Measurements from ENCODE around the gene TBX21. TPM values are rescaled to one million over a fixed set of nuclear protein-coding genes. Genes with fewer than 3 reads are reported as not detected.

TBX21 gene
- total and polyA plus RNA-seq, 10 of the 15 experiments (the other 5 are each of a cell fraction or from before 2014, with no cell fraction given): 0.63 to 9.6 (median 5.0) TPM

DNA sequence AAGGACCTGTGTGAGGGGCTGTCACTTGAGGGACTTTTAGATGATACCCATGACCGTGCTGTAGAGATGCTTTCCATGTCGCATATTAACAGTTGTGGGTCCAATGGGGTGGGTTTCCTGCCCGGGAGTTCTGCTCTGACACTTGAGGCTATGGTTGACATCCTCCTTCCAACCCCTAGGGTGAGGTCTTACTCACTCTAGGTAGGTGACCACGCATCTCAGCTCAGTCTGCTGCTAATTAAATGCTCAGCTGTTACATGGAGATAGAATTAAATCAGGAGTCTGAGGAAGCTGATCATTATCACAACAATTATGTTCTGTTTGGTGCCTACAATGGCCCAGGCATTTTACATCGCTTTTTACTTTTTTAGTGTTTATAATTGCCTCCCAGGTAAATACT, 48.4 kb downstream of the TBX21 start:
- CTCF ChIA-PET: interaction anchor here (1.1 to 1.7 kb wide), 4 partner anchors 22 to 118 kb away, joined by 3 to 4 read pairs (median 3); partner anchors contain the start of gene TBX21
- ATAC-seq: no peak
- TF ChIP-seq MYC (IDR thresholded peaks at IDR 0.05; ENCODE audit: insufficient read depth, insufficient read length, insufficient replicate concordance, low read length, severe bottlenecking) (no peak), EZH2 (IDR thresholded peaks at IDR 0.05; ENCODE audit: borderline replicate concordance, control insufficient read depth, low read depth, low read length) (no peak), RBBP5 (conservative IDR thresholded peaks at IDR 0.05) (no peak), TBL1XR1 (IDR thresholded peaks at IDR 0.05; ENCODE audit: low read depth, low read length) (no peak), SUPT20H (IDR thresholded peaks at IDR 0.05; ENCODE audit: borderline replicate concordance, control insufficient read depth, low read depth, low read length) (no peak), HCFC1 (IDR thresholded peaks at IDR 0.05; ENCODE audit: low read length) (no peak), MEF2A (IDR thresholded peaks at IDR 0.05; ENCODE audit: insufficient read depth, low read depth, low read length) (no peak), RELA (IDR thresholded peaks at IDR 0.05; ENCODE audit: borderline replicate concordance, partially characterized antibody) (no peak), CEBPB (IDR thresholded peaks at IDR 0.05; ENCODE audit: borderline replicate concordance in 1 of 2, low read depth in 2 of 2, low read length in 2 of 2) (no peak), BACH1 (IDR thresholded peaks at IDR 0.05; ENCODE audit: borderline replicate concordance) (no peak), MTA3 (IDR thresholded peaks at IDR 0.05; ENCODE audit: borderline replicate concordance, low read length) (no peak), MTA2 (IDR thresholded peaks at IDR 0.05; ENCODE audit: low read depth) (no peak), NR2C2 (IDR thresholded peaks at IDR 0.05; ENCODE audit: borderline replicate concordance, control insufficient read depth, insufficient read length, low read depth) (no peak)
- TF ChIP-seq, protein P1, sequence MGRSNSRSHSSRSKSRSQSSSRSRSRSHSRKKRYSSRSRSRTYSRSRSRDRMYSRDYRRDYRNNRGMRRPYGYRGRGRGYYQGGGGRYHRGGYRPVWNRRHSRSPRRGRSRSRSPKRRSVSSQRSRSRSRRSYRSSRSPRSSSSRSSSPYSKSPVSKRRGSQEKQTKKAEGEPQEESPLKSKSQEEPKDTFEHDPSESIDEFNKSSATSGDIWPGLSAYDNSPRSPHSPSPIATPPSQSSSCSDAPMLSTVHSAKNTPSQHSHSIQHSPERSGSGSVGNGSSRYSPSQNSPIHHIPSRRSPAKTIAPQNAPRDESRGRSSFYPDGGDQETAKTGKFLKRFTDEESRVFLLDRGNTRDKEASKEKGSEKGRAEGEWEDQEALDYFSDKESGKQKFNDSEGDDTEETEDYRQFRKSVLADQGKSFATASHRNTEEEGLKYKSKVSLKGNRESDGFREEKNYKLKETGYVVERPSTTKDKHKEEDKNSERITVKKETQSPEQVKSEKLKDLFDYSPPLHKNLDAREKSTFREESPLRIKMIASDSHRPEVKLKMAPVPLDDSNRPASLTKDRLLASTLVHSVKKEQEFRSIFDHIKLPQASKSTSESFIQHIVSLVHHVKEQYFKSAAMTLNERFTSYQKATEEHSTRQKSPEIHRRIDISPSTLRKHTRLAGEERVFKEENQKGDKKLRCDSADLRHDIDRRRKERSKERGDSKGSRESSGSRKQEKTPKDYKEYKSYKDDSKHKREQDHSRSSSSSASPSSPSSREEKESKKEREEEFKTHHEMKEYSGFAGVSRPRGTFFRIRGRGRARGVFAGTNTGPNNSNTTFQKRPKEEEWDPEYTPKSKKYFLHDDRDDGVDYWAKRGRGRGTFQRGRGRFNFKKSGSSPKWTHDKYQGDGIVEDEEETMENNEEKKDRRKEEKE (IDR thresholded peaks at IDR 0.05): no peak
- TF ChIP-seq, protein P2, sequence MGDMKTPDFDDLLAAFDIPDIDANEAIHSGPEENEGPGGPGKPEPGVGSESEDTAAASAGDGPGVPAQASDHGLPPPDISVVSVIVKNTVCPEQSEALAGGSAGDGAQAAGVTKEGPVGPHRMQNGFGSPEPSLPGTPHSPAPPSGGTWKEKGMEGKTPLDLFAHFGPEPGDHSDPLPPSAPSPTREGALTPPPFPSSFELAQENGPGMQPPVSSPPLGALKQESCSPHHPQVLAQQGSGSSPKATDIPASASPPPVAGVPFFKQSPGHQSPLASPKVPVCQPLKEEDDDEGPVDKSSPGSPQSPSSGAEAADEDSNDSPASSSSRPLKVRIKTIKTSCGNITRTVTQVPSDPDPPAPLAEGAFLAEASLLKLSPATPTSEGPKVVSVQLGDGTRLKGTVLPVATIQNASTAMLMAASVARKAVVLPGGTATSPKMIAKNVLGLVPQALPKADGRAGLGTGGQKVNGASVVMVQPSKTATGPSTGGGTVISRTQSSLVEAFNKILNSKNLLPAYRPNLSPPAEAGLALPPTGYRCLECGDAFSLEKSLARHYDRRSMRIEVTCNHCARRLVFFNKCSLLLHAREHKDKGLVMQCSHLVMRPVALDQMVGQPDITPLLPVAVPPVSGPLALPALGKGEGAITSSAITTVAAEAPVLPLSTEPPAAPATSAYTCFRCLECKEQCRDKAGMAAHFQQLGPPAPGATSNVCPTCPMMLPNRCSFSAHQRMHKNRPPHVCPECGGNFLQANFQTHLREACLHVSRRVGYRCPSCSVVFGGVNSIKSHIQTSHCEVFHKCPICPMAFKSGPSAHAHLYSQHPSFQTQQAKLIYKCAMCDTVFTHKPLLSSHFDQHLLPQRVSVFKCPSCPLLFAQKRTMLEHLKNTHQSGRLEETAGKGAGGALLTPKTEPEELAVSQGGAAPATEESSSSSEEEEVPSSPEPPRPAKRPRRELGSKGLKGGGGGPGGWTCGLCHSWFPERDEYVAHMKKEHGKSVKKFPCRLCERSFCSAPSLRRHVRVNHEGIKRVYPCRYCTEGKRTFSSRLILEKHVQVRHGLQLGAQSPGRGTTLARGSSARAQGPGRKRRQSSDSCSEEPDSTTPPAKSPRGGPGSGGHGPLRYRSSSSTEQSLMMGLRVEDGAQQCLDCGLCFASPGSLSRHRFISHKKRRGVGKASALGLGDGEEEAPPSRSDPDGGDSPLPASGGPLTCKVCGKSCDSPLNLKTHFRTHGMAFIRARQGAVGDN (IDR thresholded peaks at IDR 0.05): no peak
- TF ChIP-seq, protein P3, sequence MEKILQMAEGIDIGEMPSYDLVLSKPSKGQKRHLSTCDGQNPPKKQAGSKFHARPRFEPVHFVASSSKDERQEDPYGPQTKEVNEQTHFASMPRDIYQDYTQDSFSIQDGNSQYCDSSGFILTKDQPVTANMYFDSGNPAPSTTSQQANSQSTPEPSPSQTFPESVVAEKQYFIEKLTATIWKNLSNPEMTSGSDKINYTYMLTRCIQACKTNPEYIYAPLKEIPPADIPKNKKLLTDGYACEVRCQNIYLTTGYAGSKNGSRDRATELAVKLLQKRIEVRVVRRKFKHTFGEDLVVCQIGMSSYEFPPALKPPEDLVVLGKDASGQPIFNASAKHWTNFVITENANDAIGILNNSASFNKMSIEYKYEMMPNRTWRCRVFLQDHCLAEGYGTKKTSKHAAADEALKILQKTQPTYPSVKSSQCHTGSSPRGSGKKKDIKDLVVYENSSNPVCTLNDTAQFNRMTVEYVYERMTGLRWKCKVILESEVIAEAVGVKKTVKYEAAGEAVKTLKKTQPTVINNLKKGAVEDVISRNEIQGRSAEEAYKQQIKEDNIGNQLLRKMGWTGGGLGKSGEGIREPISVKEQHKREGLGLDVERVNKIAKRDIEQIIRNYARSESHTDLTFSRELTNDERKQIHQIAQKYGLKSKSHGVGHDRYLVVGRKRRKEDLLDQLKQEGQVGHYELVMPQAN (conservative IDR thresholded peaks at IDR 0.05): no peak

More for the DNA sequence above, 48.4 kb downstream of the TBX21 start:
- no TSS peak for BruUV-seq (replicated peaks)
- Histone ChIP-seq H3K4me3 (no peak overlapping the region), H2AFZ (ENCODE audit: control insufficient read depth, low read depth, low read length) (no peak overlapping the region), H3K27ac (ENCODE audit: control insufficient read depth, insufficient read depth) (no peak overlapping the region), H3K36me3 (ENCODE audit: control insufficient read depth in 2 of 2, insufficient read depth in 2 of 2, low read length in 1 of 2) (no peaks in the 10 kb centered on the region), H3K4me1 (ENCODE audit: control insufficient read depth, insufficient read depth, low read length) (no peaks in the 10 kb centered on the region), H3K9me3 (replicated peaks; ENCODE audit: control insufficient read depth, insufficient read depth, low read length) (no peaks in the 10 kb centered on the region), H3K27me3 (replicated peaks in 1 of 2; ENCODE audit: control insufficient read depth in 2 of 2, insufficient read depth in 2 of 2, low read length in 1 of 2) (peaks cover 0 to 2% of the 10 kb centered on the region in 2 experiments; a peak in 1 of 4 replicates), H3K4me2 (ENCODE audit: control insufficient read depth, insufficient read depth) (no peak overlapping the region), H3K79me2 (ENCODE audit: control insufficient read depth, insufficient read depth, low read length) (no peaks in the 10 kb centered on the region), H4K20me1 (ENCODE audit: control insufficient read depth, insufficient read depth) (no peaks in the 10 kb centered on the region; the same call in 1 of the 2 replicates), H3K9ac (ENCODE audit: control insufficient read depth, insufficient read depth, low read length) (no peak overlapping the region)
- ChIA-PET SMC1A (ENCODE audit: uncharacterized antibody, unreplicated experiment) (interaction anchor here (1.4 kb wide), 1 partner anchor 9 kb away, joined by 3 read pairs; no protein-coding TSS in a partner anchor), POLR2A (no interaction called here), RAD21 (ENCODE audit: unreplicated experiment) (no interaction called here)
- no peak for DNase-seq (ENCODE audit: low read depth, low spot score)
- 9% methylated on average over 5 of the region's 5 CpGs for WGBS (ENCODE audit: insufficient coverage, insufficient replicate concordance, low lambda C conversion rate, missing lambda C conversion rate)
- in situ Hi-C loops (cut with MboI) (no loop called here), intact Hi-C loops (cut with micrococcal nuclease; ENCODE audit: unreplicated experiment) (no loop called here)
- no peak for FAIRE-seq

All from GM12878 (cell line).